ENCODE data around the gene TIE1. TPM values are rescaled to one million over a fixed set of nuclear protein-coding genes. Genes with fewer than 3 reads are reported as not detected.

The TIE1 gene
- total RNA-seq, 2 donors from 2014 or later = 23.6 to 51.7 TPM

DNA sequence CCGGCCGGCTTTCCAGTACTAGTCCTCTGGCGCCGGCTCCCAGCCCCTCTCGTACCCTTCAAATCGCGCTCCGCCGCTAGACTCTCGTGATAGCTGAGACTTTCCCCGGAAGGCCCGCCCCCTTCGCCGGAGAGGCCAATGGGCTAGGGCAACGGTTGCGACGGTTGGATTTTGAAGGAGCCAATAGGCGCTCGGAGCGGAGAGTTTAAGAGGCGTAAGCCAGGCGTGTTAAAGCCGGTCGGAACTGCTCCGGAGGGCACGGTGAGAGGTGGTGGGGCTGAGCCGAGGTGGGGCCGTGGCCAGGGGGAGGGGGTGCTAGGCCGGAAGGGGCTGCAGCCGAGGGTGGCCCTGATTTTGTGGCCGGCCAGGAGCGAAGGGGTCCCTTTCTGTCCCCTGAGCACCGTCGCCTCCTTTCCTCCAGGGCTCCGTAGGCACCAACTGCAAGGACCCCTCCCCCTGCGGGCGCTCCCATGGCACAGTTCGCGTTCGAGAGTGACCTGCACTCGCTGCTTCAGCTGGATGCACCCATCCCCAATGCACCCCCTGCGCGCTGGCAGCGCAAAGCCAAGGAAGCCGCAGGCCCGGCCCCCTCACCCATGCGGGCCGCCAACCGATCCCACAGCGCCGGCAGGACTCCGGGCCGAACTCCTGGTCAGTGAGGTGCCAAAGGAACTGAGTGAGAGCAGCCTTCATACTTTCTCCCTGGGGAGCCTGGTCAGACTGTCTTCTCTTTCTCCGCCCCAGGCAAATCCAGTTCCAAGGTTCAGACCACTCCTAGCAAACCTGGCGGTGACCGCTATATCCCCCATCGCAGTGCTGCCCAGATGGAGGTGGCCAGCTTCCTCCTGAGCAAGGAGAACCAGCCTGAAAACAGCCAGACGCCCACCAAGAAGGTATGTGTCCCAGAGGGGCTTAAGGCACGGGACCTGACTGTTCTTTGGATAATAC is 58.2 kb downstream of the TIE1 start, which contains the start of gene CDC20:
TSS of gene CDC20 (plus strand) at position 236 of the 948 bp plus-strand sequence. CDS start at position 471, 235 bp downstream.
- Histone ChIP-seq H3K9me3 (no peaks in the 10 kb centered on the region), H3K27ac (peak within 1 kb of the TSS; percentile 90 to 95), H3K27me3 (no peaks in the 10 kb centered on the region), H3K4me3 (peak within 1 kb of the TSS; percentile 63 to 73), H3K4me1 (peaks cover 0 to 14% of the 10 kb centered on the region in 2 donors), H3K36me3 (peaks cover 23% of the 10 kb centered on the region)
- DNase-seq (ENCODE audit: low spot score) = peak; percentile 99
- TF ChIP-seq CTCF (IDR thresholded peaks at IDR 0.05) = no peak

- TF ChIP-seq CTCF (IDR thresholded peaks at IDR 0.05) = no peak
- no peak for DNase-seq (ENCODE audit: low spot score)
- H3K4me1 ChIP-seq = peaks cover 0 to 14% of the 10 kb centered on the region in 2 donors
- H3K27ac ChIP-seq = no peak overlapping the region
- peaks cover 30% of the 10 kb centered on the region for H3K36me3 ChIP-seq
- no peaks in the 10 kb centered on the region for H3K9me3 ChIP-seq
- no peaks in the 10 kb centered on the region for H3K27me3 ChIP-seq
- peak overlapping the region in 1 of 2 donors; percentile 73 for H3K4me3 ChIP-seq
These were observed 58.9 kb downstream of the TIE1 start for GRCh38 chr1:43359696-43360095.

- TF ChIP-seq CTCF (IDR thresholded peaks at IDR 0.05) = no peak
- peaks cover 0 to 17% of the 10 kb centered on the region in 2 donors for H3K4me1 ChIP-seq
- H3K9me3 ChIP-seq = no peaks in the 10 kb centered on the region
- no peak overlapping the region for H3K27ac ChIP-seq
- H3K27me3 ChIP-seq = no peaks in the 10 kb centered on the region
- H3K36me3 ChIP-seq = peaks cover 37% of the 10 kb centered on the region
- no peak overlapping the region for H3K4me3 ChIP-seq
- DNase-seq (ENCODE audit: low spot score) = no peak
These were observed 59.8 kb downstream of the TIE1 start for GRCh38 chr1:43360616-43361015.

DNA sequence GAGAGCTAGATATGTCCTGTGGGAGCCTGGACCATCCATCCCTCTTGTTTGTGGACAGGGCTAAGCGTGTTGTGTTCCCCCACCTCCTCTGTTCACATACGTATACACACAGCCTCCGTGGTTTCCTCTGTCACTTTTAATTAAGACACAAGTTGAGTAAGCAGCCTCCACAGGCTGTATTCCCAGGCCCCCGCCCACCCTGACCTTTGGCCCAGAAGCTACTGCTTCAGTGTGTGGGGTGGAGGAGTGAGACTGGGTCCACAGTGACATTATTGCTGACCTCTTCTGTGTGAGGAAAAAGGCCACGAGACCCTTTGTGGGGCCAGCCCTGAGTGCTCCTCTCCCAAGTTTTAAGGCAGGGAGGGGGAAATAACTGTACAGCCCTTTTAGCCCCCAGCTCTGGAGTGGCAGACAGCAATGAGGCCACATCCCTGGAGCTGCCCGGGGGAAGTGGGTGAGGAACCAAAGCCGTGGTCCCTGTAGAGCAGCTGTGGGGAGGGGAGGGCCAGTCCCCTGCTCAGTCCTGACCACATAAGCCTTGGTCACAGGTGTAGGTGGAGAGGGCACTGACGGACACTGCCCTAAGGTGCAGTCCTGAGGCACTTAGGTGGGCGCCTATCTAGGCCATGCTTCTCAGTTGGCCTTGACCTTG is 62.6 kb downstream of the TIE1 start:
- Histone ChIP-seq H3K36me3 (peaks cover 37% of the 10 kb centered on the region), H3K9me3 (no peaks in the 10 kb centered on the region), H3K4me1 (peaks cover 0 to 31% of the 10 kb centered on the region in 2 donors), H3K27me3 (no peaks in the 10 kb centered on the region), H3K27ac (no peak overlapping the region), H3K4me3 (no peak overlapping the region)
- TF ChIP-seq CTCF (IDR thresholded peaks at IDR 0.05) = no peak
- DNase-seq (ENCODE audit: low spot score) = no peak

GRCh38 chr1:43363935-43364525 is 63.2 kb downstream of the TIE1 start:
- peaks cover 0 to 34% of the 10 kb centered on the region in 2 donors for H3K4me1 ChIP-seq
- peaks cover 37% of the 10 kb centered on the region for H3K36me3 ChIP-seq
- no peak for DNase-seq (ENCODE audit: low spot score)
- H3K27me3 ChIP-seq = no peaks in the 10 kb centered on the region
- no peak for TF ChIP-seq CTCF (IDR thresholded peaks at IDR 0.05)
- H3K9me3 ChIP-seq = no peaks in the 10 kb centered on the region
- no peak overlapping the region for H3K4me3 ChIP-seq
- no peak overlapping the region for H3K27ac ChIP-seq
